Naive thymus-derived CD4-positive, alpha-beta T cell (primary cell): ENCODE data around the gene CPLANE2. TPM values are rescaled to one million over a fixed set of nuclear protein-coding genes. Genes with fewer than 3 reads are reported as not detected.

ENCODE experiments used
- ATAC-seq: fragments of 150-1000 bp; cut with Tn5 transposase; 2 replicates; pipeline ENCODE4 v1.10.0; 2021; ENCODE audit warnings: mild to moderate bottlenecking, moderate library complexity
- CTCF ChIA-PET: fragments of 350-600 bp; sonication (Branson Sonifier 250); formaldehyde crosslinking; loops from one replicate; lab custom pipeline; 2021; ENCODE audit warnings: antibody characterized with exemption; lab: Charles Lee
- POLR2A ChIA-PET: fragments of 350-600 bp; sonication (Branson Sonifier 250); formaldehyde crosslinking; loops from one replicate; lab custom pipeline; 2021; ENCODE audit warnings: antibody characterized with exemption, inconsistent platforms; lab: Charles Lee
- DNase-seq, 9 donors: peaks; one replicate each; pipeline versions ENCODE4 v3.0.0 to v3.0.0-alpha.2; 2020 to 2022; ENCODE audit warnings: mixed read lengths in 1 of 9
- H3K27ac ChIP-seq: one replicate; pipeline ENCODE4 v1.7.0; 2013; ENCODE audit warnings: mild to moderate bottlenecking, low read depth, low read length, moderate library complexity
- H3K27me3 ChIP-seq, 2 donors: one replicate each; pipeline ENCODE4 v1.7.0; 2013; ENCODE audit warnings: low read length in 2 of 2, mild to moderate bottlenecking in 2 of 2, moderate library complexity in 2 of 2; ENCODE audit not compliant: control insufficient read depth in 2 of 2, insufficient read depth in 2 of 2
- H3K36me3 ChIP-seq, 3 experiments: 1 replicate in 2 of 3; 2 replicates in 1 of 3; pipeline ENCODE4 v1.7.0; 2013; ENCODE audit warnings: low read length in 3 of 3, mild to moderate bottlenecking in 3 of 3, moderate library complexity in 1 of 3; ENCODE audit not compliant: insufficient read depth in 3 of 3, control insufficient read depth in 2 of 3
- H3K4me1 ChIP-seq, 2 donors: one replicate each; pipeline ENCODE4 v1.7.0; 2013; ENCODE audit warnings: low read length in 2 of 2, mild to moderate bottlenecking in 2 of 2, moderate library complexity in 1 of 2; ENCODE audit not compliant: control insufficient read depth in 2 of 2, insufficient read depth in 2 of 2
- H3K4me3 ChIP-seq: 2 replicates; pipeline ENCODE4 v1.7.0; 2013; ENCODE audit warnings: mild to moderate bottlenecking, low read length
- H3K9me3 ChIP-seq, 3 experiments: 1 replicate in 2 of 3; 2 replicates in 1 of 3; pipeline ENCODE4 v1.7.0; 2013; ENCODE audit warnings: low read length in 3 of 3; ENCODE audit not compliant: control insufficient read depth in 2 of 3
- H3K27ac Mint-ChIP-seq, 9 donors: one replicate each; pipeline ENCODE4 v1.8.0; 2020 to 2022; ENCODE audit warnings: mixed read lengths in 9 of 9, mild to moderate bottlenecking in 8 of 9, moderate library complexity in 5 of 9, inconsistent platforms in 2 of 9
- H3K27me3 Mint-ChIP-seq, 5 donors: one replicate each; pipeline ENCODE4 v1.8.0; 2021 to 2022; ENCODE audit warnings: mixed read lengths in 5 of 5, mild to moderate bottlenecking in 1 of 5
- H3K36me3 Mint-ChIP-seq, 5 donors: one replicate each; pipeline ENCODE4 v1.8.0; 2020 to 2022; ENCODE audit warnings: mixed read lengths in 5 of 5, mild to moderate bottlenecking in 3 of 5, inconsistent platforms in 1 of 5
- H3K4me1 Mint-ChIP-seq, 7 donors: one replicate each; pipeline ENCODE4 v1.8.0; 2020 to 2022; ENCODE audit warnings: mixed read lengths in 7 of 7, mild to moderate bottlenecking in 3 of 7, inconsistent platforms in 1 of 7
- H3K4me3 Mint-ChIP-seq, 10 donors: one replicate each; pipeline ENCODE4 v1.8.0; 2020 to 2022; ENCODE audit warnings: mild to moderate bottlenecking in 10 of 10, mixed read lengths in 10 of 10, moderate library complexity in 6 of 10, inconsistent platforms in 2 of 10
- H3K9me3 Mint-ChIP-seq, 11 donors: one replicate each; pipeline ENCODE4 v1.8.0; 2020 to 2022; ENCODE audit warnings: mixed read lengths in 11 of 11, mild to moderate bottlenecking in 4 of 11, inconsistent platforms in 1 of 11, moderate library complexity in 1 of 11
- intact Hi-C, 2 donors: fragments of 100-400 bp; cut with micrococcal nuclease; formaldehyde crosslinking; loops; one replicate each; pipeline ENCODE4 v1.15.1; 2023
- polyA plus RNA-seq, 2 donors: library from polyadenylated mRNA; unstranded; fragments of 300-500 nt; fragmentation: Illumina TruSeq; gene quantifications; one replicate each; pipeline ENCODE4 v1.2.3, GENCODE V29; 2021
- total RNA-seq, 6 experiments: library from RNA in 5 of 6; stranded (reverse) in 5 of 6; gene quantifications; 1 replicate in 5 of 6; 2 replicates in 1 of 6; pipeline ENCODE4 v1.2.3 and lab custom pipeline; 2021 to 2026

The CPLANE2 gene, protein sequence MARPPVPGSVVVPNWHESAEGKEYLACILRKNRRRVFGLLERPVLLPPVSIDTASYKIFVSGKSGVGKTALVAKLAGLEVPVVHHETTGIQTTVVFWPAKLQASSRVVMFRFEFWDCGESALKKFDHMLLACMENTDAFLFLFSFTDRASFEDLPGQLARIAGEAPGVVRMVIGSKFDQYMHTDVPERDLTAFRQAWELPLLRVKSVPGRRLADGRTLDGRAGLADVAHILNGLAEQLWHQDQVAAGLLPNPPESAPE
- 10 to 100 TPM in 2 of 5 experiments, 1 to 10 TPM in 3; 6.6 to 11.4 (median 8.8) TPM for total RNA-seq
- polyA plus RNA-seq: 1 to 10 TPM; 3.0 to 3.6 TPM
- total RNA-seq (lab: John Stamatoyannopoulos, UW): 3.6 reads per million, percentile 19 among the genes with 10 or more reads in this experiment

DNA sequence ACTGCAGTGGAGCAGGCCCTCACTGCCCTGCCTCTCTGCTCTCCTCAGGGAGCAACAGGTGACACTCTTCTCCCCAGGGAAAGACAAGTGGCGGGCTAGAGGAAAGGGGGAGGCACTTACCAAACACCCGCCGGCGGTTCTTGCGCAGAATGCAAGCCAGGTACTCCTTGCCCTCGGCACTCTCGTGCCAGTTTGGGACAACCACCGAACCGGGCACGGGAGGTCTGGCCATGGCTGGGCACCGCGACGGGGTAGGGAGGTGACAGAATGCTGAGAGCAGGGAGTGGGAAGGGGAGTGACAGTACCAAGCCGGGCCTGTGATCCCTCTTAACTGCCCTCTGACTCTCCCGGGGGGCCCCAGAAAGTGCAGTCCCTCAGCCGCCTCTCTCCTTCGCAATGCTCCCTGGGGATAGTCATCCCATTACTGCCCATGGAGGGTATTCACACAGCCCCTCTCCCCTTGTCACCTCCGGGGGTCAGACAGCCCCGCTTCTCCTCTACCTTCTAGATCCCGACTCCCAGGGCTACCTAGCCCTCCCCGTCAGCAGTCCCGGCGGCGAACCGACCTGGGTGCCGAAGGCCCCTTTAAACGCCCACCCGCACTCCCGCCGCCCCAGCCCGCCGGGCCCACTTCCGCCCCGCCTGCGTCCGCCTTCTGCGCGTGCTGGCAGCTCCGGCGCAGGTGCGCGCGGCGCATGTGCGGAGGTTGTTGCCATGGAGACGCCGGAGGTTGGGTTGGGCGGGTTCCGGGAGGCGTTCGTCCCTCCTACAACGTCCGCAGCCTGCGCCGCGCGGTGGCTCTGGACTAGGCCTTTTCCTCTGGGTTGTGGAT is at the start of gene CPLANE2:
TSS of gene CPLANE2 (minus strand) at position 673 of the 832 bp plus-strand sequence. CDS start at position 232, 441 bp downstream.
- Histone ChIP-seq H3K27me3 (no peaks in the 10 kb centered on the region), H3K4me3 (peak within 1 kb of the TSS; percentile 94), H3K27ac (peak within 1 kb of the TSS; percentile 78), H3K36me3 (peaks cover 0 to 13% (median 0%) of the 10 kb centered on the region in 3 experiments), H3K4me1 (peaks cover 15 to 19% of the 10 kb centered on the region in 2 donors), H3K9me3 (no peaks in the 10 kb centered on the region)
- DNase-seq: peak; percentile 91 to 99 (median 94)
- intact Hi-C loops: loop anchor here (1.0 to 5.0 kb wide), 8 partner anchors 8 to 710 kb away; partner anchors contain the start of genes SZRD1 (in 2 of the 2), DNAJC16 (in 1 of the 2), FBXO42 (in 1 of the 2) and NECAP2 (in 1 of the 2)
- peak; percentile 89 for ATAC-seq
- Mint-ChIP-seq H3K4me1 (peaks cover 0 to 28% (median 23%) of the 10 kb centered on the region in 7 donors), H3K27me3 (no peaks in the 10 kb centered on the region), H3K36me3 (peaks cover 0 to 12% (median 0%) of the 10 kb centered on the region in 5 donors), H3K27ac (peak within 1 kb of the TSS; percentile 91 to 97 (median 95)), H3K4me3 (peak within 1 kb of the TSS; percentile 85 to 95 (median 92)), H3K9me3 (peaks cover 0 to 2% (median 0%) of the 10 kb centered on the region in 11 donors)
- POLR2A ChIA-PET: interaction anchor here (0.5 to 1.9 kb wide), 9 partner anchors 12 to 166 kb away, joined by 3 to 7 read pairs (median 3); partner anchors contain the start of gene FBXO42
- CTCF ChIA-PET: interaction anchor here (0.6 to 1.0 kb wide), 3 partner anchors 31 to 613 kb away, joined by 3 to 4 read pairs (median 3); no protein-coding TSS in a partner anchor

DNA sequence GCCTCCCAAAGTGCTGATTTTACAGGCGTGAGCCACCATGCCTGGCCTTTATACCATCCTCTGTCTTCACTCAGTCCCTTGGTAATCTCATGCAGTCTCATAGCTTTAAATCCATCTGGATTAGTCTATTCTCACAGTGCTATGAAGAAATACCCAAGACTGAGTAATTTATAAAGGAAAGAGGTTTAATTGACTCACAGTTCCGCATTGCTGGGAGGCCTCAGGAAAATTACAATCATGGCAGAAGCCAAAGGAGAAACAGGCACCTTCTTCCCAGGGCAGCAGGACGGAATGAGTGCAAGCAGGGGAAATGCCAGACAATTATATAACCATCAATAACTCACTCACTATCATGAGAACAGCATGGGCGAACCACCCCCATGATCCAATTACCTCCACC is 49.1 kb upstream of the CPLANE2 start:
- CTCF ChIA-PET: no interaction called here
- intact Hi-C loops: no loop called here
- POLR2A ChIA-PET: no interaction called here
- ATAC-seq: no peak
- Histone ChIP-seq H3K36me3 (peaks cover 0 to 25% (median 4%) of the 10 kb centered on the region in 3 experiments), H3K9me3 (no peaks in the 10 kb centered on the region), H3K27ac (no peak overlapping the region), H3K27me3 (no peaks in the 10 kb centered on the region), H3K4me1 (no peaks in the 10 kb centered on the region), H3K4me3 (no peak overlapping the region)
- Mint-ChIP-seq H3K27ac (no peak overlapping the region), H3K9me3 (no peaks in the 10 kb centered on the region), H3K27me3 (no peaks in the 10 kb centered on the region), H3K4me3 (no peak overlapping the region), H3K36me3 (peaks cover 4 to 19% (median 10%) of the 10 kb centered on the region in 5 donors), H3K4me1 (peaks cover 2 to 16% (median 7%) of the 10 kb centered on the region in 7 donors)
- DNase-seq: no peak

DNA sequence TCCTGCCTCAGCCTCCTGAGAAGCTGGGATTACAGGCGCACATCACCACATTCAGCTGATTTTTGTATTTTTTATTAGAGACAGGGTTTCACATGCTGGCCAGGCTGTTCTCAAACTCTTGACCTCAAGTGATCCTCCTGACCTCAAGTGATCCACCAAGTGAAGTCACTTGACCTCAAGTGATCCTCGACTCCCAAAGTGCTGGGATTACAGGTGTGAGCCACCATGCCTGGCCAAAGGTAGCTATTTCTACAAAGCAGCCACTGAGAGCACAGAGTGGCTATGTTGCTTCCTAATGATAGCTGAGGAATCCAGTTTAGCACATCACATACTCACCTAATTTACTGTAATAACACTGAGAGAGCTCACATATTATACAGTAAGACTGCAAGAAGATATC is 44.8 kb upstream of the CPLANE2 start:
- H3K36me3 Mint-ChIP-seq: peaks cover 3 to 11% (median 9%) of the 10 kb centered on the region in 5 donors
- ChIA-PET CTCF (interaction anchor here (0.6 kb wide), 1 partner anchor 151 kb away, joined by 4 read pairs; no protein-coding TSS in a partner anchor), POLR2A (interaction anchor here (0.6 to 0.7 kb wide), 2 partner anchors 13 to 54 kb away, joined by 4 to 5 read pairs; no protein-coding TSS in a partner anchor)
- H3K27me3 Mint-ChIP-seq: no peaks in the 10 kb centered on the region
- Histone ChIP-seq H3K27me3 (no peaks in the 10 kb centered on the region), H3K27ac (no peak overlapping the region), H3K4me3 (no peak overlapping the region), H3K36me3 (peaks cover 0 to 7% (median 4%) of the 10 kb centered on the region in 3 experiments), H3K9me3 (no peaks in the 10 kb centered on the region), H3K4me1 (no peaks in the 10 kb centered on the region)
- peak overlapping the region in 1 of 9 donors; percentile 26 for H3K27ac Mint-ChIP-seq
- ATAC-seq: no peak
- no peak overlapping the region for H3K4me3 Mint-ChIP-seq
- no peaks in the 10 kb centered on the region for H3K9me3 Mint-ChIP-seq
- intact Hi-C loops: no loop called here
- DNase-seq: no peak
- H3K4me1 Mint-ChIP-seq: peaks cover 3 to 18% (median 7%) of the 10 kb centered on the region in 7 donors

DNA sequence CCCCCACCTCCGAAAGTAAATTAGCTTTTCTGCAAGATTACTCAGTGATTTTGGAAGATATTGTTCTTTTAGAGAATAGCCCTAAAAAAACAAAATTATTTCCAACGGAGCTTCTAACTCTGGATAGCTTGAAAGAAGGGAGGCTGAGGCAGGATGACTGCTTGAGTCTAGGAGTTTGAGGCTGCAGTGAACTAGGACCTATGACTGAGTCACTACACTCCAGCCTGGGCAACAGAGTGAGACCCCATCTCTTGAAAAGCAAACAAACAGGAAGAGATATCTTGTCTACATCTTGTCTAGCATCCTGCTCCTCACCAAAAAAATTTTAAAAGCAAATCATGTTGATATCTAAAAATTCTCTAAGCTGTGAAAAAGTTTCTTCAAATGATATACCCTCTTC is 42.2 kb upstream of the CPLANE2 start:
- H3K27me3 Mint-ChIP-seq: no peaks in the 10 kb centered on the region
- Histone ChIP-seq H3K4me1 (no peaks in the 10 kb centered on the region), H3K36me3 (peaks cover 0 to 5% (median 0%) of the 10 kb centered on the region in 3 experiments), H3K27me3 (no peaks in the 10 kb centered on the region), H3K9me3 (no peaks in the 10 kb centered on the region), H3K27ac (no peak overlapping the region), H3K4me3 (no peak overlapping the region)
- H3K9me3 Mint-ChIP-seq: no peaks in the 10 kb centered on the region
- POLR2A ChIA-PET: interaction anchor here (1.3 kb wide), 1 partner anchor 10 kb away, joined by 5 read pairs; no protein-coding TSS in a partner anchor
- DNase-seq: no peak
- no peak for ATAC-seq
- H3K4me1 Mint-ChIP-seq: peaks cover 3 to 21% (median 15%) of the 10 kb centered on the region in 7 donors
- peaks cover 2 to 14% (median 7%) of the 10 kb centered on the region in 5 donors for H3K36me3 Mint-ChIP-seq
- intact Hi-C loops: no loop called here
- H3K27ac Mint-ChIP-seq: peak overlapping the region in 2 of 9 donors; percentile 17 to 64
- CTCF ChIA-PET: interaction anchor here (1.1 kb wide), 1 partner anchor 84 kb away, joined by 3 read pairs; no protein-coding TSS in a partner anchor
- no peak overlapping the region for H3K4me3 Mint-ChIP-seq

DNA sequence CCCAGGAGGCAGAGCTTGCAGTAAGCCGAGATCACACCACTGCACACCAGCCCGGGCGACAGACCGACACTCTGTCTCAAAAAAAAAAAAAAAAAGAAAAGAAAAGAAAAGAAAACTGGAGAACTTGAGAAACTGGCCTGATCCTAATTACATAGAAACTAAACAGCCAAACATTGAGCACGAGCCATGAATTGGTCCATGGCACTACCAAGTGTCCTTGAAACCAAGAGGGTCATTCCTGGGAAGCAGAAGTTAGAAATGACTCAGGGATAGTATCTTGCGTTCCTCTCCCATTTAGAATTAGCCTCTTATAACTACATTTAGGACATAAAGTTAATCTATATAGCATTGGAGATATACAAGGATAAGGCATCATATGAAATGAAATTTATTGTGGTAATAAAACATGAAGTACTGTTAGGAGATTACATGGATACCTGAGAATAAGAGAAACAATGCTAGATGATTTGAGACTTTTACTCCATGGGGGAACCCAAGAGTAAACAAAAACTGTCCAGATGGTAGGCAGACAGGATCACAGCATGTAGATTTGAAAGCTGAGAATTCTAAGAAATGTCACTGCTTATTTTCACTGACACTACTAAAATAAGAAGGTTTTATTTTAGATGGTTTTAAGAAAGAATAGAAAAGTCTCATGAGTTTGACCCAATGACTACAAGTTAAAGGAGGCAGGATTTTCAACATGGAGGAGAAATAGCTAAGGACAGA is 39.5 kb upstream of the CPLANE2 start:
- ATAC-seq: no peak
- Mint-ChIP-seq H3K4me1 (peaks cover 4 to 33% (median 22%) of the 10 kb centered on the region in 7 donors), H3K9me3 (no peaks in the 10 kb centered on the region), H3K36me3 (peaks cover 1 to 18% (median 8%) of the 10 kb centered on the region in 5 donors), H3K4me3 (no peak overlapping the region), H3K27ac (peak overlapping the region in 1 of 9 donors; percentile 33), H3K27me3 (no peaks in the 10 kb centered on the region)
- Histone ChIP-seq H3K4me1 (no peaks in the 10 kb centered on the region), H3K9me3 (no peaks in the 10 kb centered on the region), H3K27me3 (no peaks in the 10 kb centered on the region), H3K36me3 (peaks cover 0 to 5% (median 0%) of the 10 kb centered on the region in 3 experiments), H3K27ac (no peak overlapping the region), H3K4me3 (no peak overlapping the region)
- ChIA-PET CTCF (interaction anchor here (0.8 kb wide), 1 partner anchor 15 kb away, joined by 3 read pairs; no protein-coding TSS in a partner anchor), POLR2A (interaction anchor here (0.8 kb wide), 1 partner anchor 53 kb away, joined by 3 read pairs; no protein-coding TSS in a partner anchor)
- DNase-seq: no peak
- intact Hi-C loops: loop anchor here in 1 of 2 donors (1.0 kb wide), 1 partner anchor 13 kb away; no protein-coding TSS in a partner anchor
